Stimulated activated CD4-positive, alpha-beta T cell treated with anti-CD3 and anti-CD28 coated beads, Interleukin-12 subunit alpha, Interleukin-12 subunit beta, amount 100 ng/mL, for 4 hours (primary cell): Measurements from ENCODE around the gene P4HB.

Source experiments
- DNase-seq: peaks from one replicate; pipeline ENCODE4 v3.0.0-alpha.2; 2020

P4HB gene

DNA sequence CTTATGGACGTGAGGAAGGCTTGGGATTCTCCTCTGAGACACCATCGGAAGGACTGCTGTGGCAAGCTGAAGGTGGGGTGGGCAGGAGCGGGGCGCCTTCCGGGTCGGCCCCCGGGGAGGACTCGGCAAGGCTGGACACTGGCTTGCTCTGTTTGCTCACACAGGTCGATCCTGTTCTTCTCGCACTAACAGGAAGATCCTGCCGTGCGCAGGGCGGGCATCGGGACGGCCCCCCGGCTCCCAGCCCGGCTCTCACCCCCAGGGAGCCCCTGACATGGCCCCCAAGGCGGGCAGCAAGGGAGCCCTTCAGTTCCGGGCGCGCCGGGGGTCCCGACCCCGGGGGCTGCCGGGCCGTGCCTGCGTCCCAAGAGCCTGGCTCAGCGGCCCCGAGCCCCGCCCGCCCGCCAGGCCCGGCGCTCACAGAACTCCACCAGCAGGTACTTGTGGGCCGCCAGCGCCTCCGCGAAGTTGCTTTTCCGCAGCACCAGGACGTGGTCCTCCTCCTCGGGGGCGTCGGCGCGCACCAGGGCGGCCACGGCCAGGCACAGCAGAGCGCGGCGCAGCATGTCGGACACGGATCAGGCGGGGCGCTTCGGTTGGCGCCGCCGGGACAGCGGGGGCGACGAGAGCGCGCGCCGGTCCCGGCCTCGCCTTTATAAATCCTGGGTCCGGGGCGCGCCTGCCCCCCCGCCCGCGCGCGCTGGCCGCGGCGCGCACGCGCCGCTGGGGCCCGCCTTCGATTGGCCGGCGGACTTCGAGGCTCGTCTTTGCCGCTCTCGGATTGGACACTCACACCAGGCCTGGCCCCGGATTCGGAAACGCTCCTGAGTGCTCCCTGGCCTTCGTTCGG is at the start of gene P4HB:
TSS of gene P4HB (minus strand) at position 630 of the 850 bp plus-strand sequence. CDS start at position 566, 64 bp downstream.
- peak; percentile 21 for DNase-seq

DNA sequence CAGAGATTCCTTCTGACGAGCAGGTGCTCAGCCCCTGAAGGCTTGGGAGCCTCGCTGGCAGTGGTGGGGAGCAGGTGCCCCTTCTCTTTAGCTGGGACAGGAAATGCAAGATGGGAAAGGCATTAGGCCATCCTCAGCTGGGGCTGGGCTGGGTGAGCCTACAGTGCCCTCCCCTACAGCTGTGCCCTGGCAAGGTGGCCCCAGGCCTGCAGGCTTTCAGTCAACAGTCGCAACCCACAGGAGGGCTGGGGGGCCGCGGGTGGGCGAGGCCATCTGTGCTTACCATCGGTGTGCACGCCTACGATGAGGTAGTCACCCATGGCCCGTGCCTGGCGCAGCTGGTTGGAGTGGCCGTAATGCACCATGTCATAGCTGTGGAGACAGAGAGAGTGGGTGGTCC is 48.9 kb upstream of the P4HB start:
- no peak for DNase-seq

DNA sequence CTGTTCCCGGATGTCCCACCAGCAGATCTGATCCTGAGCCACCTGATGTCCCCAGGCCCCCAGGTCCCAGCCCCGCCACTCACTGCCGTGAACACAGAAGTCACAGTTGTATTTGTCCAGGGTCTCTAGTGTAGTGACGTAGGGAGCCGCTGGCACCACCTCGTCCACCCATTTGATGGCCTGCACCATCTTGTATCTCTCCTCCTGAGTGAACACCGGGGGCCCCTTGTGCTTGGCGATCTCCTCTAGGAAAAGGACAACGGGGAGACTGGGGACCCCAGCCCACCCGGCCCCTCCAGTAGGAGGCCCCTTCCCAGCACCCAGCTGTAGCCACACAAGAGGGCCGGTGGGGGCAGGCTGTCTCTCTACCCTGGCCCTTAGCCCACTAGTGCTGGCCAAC is 48.5 kb upstream of the P4HB start:
- no peak for DNase-seq

DNA sequence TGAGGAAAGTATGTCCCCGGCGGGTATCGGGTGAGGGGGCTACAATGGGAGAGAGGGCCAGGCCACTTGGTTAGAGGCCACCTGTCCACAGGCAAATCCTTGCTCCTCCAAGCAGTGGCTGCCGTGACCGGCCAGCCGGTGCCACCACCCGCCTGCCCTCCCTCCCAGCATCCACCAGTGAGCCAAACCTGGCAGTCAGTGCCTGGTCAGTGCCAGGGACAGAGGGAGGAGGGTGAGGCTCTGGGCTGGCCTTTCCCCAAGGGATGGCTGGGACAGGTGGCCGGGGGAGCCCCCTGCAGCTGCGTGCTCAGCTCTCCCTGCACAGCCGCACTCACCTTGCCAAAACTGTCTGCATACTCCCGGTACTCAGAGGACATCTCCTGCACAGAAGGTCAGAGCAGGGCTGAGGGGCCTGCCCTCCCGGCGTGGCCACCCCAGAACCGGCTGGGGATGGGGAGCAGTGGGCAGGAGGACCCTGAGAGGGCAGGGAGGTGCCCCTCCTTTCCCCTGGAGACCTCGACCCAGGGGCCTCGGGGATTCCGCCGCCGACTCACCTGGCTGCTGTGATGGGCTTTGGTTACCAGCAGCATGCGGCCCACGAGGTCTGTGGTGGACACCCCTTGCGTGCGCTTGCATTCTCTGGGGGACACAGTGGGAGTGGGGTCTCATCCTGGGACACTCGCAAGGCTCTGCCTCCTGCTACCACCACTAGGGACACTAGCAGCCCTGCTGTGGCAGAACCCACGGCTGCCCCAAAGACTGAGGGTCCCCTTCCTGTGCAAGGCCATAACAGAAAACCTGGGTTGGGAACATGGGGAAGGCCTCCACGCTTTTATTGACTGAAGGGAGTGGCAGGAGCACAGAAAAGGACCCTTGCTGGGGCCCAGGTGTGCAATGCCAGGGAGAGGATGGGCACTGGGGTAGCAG is 47.1 kb upstream of the P4HB start:
- DNase-seq: no peak

DNA sequence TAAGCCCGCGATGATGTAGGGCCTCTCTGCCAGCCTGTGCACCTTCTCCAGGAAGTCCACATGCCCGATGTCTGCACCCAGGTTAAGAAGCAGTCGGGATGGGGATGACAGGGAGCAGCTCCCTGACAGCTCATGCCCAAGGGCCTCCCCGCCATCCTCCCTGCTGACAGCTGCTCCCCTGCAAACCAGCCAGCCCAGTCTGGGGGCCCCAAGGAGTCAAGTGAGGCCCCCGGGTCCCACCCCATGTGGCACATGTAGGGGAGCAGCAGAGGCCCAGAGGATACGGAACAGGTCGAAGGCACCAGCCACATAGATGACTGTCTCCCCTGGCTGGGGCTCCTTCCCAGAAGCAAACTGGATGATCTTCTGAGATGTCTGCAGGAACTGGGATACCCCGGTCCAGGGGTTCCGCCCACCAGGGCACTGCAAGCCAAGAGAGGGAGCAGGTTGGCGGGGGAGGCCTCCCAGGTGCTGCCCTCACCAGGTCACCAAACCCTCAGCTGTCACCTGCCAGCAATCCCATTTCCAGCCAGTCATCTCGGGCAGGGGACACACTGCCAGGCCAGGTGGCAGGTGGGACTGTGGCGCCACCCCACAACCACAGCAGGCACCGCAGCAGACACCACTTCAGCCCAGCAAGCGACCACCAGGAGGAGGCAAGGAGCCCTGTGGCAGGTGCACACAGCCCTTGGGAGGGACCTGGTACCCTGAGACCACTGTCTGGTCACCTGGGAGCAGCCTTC is 46.3 kb upstream of the P4HB start:
- DNase-seq: no peak

DNA sequence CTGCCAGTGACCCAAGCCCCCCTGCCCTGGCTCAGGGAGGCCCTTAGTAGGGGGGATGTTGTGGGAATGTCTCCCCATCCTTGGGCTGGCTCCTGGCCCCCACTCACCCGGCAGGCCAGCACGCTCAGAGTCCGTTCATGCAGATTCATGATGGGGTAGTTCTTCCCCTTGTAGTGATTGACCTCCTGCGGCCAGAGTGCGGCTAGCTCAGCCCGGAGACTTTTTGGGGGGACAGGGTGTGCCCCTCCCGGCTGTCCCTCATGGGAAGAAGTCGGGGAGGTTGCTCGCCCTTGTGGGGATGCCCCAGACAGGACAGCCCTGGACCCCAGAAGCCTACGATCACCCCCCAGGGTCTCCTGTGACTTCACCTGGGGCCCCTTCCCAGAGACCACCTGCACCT is 45.7 kb upstream of the P4HB start:
- no peak for DNase-seq

DNA sequence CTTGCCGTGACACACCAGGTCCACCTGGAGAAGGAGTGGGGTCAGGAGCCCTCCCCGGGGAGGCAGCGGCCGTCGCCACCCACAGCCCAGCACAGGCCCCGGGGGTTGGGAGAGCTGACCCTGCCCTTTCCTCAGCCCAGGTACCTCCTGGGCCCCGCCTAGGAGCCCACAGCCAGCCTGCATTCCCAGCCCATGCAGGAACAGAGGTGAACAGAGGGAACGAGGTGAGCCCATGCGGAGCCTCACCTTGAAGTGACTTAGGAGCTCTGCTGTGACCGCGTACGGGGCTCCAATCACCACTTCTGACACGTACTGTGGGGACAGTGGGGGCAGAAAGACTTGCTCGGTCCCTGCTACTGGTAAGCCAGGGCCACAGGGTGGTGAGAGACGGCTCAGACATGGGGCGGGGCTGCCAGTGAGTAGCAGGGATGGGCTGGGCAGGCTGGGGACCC is 45.1 kb upstream of the P4HB start:
- no peak for DNase-seq

DNA sequence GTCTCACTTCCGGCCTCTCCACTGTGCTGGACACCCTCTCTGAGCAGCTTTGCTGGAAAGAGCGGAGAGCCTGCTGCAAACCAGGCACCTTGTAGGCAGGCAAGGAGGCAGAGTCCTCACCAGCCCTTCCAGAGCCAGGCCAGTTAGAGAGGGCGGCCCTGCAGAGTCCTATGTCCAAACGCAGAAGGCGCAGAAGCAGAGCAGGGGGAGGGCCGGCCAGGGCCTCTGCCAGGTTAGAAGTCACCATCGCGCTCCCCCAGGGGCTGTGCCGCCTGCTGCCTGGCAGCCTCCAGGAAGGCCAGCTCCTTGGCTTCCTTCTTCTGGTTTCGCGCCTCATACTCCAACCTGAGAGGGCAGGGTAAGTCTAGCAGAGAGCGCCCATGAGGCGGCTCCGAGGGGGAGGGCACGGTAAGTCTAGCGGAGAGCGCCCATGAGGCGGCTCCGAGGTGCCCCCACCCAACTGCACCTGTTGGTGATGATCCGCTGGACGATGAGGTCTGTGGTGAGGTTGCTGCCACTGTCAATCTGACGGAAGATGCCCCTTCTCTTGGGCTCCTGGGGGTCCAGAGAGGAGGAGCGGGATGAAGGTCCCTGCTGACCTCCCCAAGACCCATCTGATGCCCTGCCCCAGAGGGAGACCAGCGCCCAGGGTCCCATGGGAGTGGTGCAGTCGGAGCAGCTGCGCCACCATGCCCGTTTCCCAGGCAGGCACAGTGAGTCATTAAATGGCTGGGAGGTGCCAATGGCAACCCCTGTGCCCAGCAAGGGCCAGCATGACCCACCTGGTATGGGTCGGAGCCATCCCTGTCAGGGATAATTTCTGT is 44.5 kb upstream of the P4HB start:
- DNase-seq: no peak

DNA sequence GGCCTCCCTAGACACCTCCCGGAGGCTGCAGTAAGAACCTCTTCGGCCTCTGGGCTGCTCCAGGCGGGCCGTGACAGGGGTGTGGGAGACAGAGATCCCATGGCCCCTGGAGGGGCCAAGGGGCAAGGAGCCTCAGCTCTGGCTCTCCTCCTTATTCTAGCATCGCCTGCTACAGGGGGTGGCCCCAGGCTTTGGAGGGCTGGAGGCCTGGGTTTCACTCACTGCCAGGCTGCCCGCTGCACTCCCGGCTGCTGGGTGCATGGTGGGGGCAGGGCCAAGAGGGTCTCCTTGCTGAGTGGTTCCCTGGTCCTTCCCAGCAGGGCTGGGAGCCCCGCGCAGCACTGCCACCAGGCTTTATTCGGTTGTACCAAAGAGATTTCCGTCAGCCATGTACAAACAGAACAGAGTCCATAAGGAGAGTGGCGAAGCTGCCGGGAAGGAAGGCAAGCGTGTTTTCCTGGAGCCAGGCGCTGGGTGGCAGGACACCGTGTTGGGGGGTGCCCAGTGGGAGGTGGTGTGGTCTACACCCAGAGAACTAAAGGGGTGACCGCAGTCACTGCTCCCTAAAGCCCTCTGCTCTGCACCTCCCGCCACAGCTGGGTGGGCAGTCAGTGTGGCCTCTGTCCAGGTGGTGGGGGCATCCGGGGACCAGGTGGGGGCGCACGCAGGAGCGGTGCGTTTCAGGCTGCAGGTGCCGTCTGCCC is 43.7 kb upstream of the P4HB start:
- DNase-seq: no peak

DNA sequence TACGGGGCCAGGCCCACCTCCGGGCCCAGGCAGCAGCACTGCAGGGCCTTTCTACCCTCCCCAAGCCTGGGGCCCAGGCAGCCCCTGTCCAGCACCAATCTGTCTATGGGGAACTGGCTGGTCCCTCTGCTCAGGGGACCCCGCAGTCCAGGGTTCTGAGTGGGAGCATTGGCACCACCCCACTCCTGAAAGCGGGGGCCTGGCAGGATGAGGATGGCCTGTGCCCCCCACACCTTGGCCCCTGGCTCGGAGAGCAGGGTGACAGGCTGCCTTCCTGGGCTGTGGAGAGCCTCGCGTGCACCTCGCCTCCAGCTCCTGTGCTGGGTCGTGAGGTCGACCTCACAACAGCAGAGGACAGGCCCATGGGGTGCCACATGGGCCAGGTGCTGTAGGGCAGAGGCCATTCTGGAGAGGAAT is 43.1 kb upstream of the P4HB start:
- DNase-seq: no peak

DNA sequence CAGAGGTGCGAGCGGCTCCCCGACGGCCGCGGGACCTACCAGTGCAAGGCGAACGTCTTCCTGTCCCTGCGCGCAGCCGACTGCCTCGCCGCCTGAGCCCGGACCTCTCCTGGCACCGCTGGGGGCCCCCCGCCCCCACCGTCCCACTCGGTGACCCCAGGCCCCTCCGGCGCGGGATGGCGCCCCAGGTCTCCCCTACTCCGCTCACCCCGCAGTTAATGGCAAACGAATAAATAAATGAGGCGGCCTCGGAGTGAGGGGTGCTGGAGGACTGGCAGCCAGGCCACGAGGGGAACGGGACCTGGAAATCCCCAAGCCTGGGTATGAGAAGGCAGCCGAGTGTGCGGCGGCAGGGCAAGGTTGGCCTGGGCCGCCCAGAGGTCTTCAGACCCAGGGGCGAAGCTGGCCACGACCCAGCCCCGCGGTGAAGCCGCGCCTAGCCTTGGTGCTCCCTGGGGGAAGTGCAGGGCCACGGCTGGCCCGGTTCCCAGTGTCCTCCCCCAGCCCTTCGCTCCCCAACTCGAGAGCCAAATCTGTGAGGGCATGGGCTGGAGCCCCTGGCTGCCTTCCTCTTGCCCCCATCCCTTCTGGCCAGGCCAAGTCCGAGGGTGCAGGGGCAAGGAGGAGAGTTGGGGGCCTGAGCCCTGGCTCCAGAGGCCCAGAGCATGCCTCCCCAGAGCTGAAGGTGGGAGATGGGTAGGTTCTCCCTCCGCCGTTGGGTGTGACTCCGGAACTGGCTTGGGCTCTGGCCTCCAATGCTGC is 42.5 kb upstream of the P4HB start:
- no peak for DNase-seq

DNA sequence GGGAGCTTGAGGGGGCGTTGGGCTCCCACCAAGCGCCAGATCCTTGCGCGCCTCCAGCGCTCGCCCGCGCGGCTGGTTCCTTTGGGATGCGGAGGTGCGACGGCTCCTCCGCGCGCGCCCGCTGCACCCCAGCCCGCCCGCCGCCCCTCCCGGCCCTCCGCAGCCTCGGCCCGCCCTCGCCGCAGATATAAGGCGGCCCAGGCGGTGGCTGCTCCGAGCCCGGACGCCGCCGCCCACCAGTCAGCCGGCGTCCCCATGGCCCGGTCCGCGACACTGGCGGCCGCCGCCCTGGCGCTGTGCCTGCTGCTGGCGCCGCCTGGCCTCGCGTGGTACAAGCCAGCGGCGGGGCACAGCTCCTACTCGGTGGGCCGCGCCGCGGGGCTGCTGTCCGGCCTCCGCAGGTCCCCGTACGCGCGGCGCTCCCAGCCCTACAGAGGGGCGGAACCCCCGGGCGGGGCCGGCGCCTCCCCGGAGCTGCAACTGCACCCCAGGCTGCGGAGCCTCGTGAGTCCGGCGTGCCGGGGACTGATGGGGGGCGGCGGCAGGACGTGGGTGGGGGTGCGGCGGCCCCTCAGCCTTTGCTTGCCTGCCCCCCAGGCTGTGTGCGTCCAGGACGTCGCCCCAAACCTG is 41.8 kb upstream of the P4HB start, which contains the start of gene NPB:
TSS of gene NPB (plus strand) at position 216 of the 630 bp plus-strand sequence. CDS start at position 256, 40 bp downstream.
- DNase-seq: no peak

DNA sequence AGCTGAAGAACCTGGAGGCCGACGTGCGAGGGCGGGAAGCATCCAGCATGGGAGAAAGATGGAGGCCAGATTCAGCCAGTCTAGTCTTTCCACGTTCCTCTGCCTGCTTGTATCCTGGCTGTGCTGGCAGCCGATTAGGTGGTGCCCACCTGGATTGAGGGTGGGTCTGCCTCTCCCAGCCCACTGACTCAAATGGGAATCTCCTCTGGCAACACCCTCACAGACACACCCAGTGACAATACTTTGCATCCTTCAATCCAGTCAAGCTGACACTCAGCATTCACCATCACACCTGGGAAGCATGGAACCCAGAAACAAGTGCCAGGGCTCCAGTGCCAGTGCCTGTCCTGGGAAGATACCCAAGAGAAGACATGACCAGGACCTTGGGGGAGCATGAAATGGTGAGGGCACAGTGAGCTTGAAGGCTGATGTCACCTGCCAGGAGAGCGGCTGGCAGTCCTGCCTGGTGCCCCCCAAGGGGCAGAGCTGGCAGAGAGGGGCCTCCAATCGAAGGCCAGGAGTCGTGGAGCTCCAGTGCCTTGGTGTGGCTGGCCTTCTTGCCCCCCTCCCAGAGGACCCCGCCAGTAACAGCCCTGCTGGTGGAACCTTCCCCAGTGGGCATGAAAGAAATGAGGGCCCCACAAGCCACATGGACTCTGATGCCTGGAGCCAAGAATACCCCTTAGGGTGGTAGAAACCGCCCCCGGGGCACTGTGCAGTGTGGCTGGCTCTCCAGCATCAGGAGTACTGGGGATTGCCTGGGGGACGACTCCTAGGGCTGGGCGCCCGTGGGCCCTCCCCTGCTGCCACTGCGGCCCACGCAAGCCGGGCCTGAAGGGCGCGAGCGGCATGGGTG is 41.1 kb upstream of the P4HB start:
- DNase-seq: no peak

DNA sequence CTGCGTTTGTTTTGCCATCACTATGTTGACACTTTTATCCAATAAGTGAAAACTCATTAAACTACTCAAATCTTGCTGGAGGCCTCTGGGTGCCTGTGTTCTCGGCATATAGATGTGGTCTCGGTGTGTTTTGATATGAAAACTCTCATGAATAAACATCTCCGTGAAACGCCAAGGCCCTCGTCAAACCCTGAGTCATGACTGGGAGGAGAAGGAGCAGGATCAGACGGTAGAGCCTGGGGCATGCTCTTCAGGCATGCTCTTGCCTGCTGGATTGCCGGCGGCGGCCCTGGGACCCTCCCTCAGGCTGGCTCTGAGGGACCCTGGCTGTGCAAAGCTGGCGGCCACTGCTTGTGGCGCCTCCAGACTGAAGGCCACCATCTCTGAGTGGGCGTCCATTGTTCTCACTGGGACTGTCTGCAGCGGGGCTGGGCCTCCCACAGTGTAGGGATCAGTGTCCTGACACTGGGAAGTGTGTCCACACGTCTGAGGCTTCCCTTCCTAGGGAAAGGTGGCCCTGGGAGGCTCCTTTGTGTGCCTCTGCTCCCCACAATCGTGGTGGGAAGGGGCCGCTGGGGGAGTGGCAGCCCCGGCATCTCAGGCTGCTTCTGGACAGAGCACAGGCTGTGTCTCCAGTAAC is 40.0 kb upstream of the P4HB start:
- DNase-seq: no peak

DNA sequence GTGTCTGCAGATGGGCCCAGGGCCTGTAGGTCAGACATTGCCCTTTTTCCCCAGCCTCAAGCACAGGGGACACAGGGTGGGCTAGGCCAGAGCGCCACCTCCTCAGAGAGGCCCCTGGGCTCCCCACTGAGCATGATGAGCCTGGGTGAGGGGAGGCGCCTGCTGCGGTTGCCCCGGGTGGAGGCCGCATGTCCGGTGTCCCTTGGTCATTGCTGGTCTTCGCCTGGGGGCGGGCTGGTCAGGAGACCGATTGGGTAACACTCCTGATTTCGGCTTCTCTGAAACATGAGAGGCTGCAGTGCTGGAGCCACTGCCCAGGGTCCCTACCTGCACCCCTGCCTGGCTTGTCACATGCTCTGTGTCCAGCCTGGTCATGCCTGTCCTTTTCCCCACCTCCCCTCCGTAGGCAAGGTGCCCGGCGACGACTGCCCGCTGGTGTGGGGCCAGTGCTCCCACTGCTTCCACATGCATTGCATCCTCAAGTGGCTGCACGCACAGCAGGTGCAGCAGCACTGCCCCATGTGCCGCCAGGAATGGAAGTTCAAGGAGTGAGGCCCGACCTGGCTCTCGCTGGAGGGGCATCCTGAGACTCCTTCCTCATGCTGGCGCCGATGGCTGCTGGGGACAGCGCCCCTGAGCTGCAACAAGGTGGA is 39.3 kb upstream of the P4HB start:
- DNase-seq: no peak

DNA sequence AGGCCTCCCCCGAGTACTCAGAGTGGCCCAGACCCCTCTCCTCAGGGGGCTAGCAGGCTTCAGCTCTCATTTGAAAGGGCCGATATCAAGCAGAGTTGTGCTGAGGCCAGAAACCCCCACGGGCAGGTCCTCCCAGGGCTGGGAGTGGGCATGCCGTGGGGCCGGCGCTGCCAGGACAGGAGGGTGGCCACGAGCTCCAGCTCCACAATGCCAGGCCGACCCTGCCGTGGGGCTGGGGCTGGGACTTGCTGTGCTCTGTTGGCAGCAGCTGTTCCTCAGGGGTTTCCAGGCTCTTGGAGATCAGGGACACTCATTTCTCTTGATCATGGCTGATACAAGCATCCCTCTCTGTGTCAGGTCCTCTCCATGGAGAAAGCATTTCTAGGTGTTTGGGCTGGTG is 38.5 kb upstream of the P4HB start:
- DNase-seq: no peak

DNA sequence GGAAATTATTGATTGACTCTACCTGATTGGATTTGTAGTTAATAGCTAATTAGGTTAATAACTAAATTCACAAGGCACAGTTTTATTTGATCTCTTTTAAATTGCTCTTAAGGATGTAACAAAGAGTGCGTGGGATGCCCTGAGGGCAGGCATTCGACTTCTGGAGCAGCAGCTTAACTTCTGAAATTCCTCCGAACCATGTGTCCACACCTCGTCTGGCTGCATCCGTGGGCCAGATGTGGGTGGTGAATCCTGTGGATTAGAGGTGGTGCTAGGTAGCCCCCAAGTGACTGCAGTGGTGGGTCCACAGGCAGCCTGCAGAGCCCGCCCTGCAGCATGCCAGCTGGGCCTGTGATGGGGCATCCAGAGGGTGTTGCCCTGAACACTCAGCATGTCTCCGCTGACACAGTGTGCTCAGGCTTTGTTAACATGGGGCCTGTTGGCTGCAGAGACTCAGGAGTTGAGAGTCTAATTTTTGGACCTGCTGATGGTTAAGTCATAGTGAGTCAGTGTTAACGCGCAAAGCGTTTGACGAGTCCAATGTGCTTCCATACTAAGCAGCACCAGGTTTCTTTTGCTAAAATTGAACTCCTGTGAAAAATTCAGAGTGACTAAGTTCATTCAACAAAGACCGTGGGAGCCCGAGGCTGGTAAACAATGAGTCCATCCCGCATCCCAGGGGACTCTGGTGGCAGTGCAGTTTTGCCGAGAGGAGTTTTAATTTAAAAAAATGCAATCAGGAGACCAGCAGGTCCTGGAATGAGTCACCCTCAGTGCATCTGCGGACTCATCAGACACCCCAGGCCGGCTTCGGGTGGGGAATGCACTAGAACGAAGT is 37.9 kb upstream of the P4HB start:
- no peak for DNase-seq
